HepG2 (cell line): Measurements from ENCODE around the gene NT5C3B. TPM values are rescaled to one million over a fixed set of nuclear protein-coding genes. Genes with fewer than 3 reads are reported as not detected.

ENCODE experiments used
- ATAC-seq: fragments of 200-7000 bp; cut with Tn5 transposase; 3 replicates; pipeline ENCODE4 v1.9.1; 2020; ENCODE audit warnings: mild to moderate bottlenecking, moderate library complexity
- BruUV-seq: library from RNA; stranded (reverse); fragments of 400-500 nt; replicated peaks from 2 replicates; lab custom pipeline; 2021; lab: Mats Ljungman, UMichigan
- CTCF ChIA-PET: fragments of 300-600 bp; formaldehyde crosslinking; extraction: SDS; loops from one replicate; lab custom pipeline; 2021; ENCODE audit warnings: low total read pairs, inconsistent platforms, low intra/inter-chr PET ratio; lab: Yijun Ruan, JAX
- POLR2A ChIA-PET: fragments of 350-600 bp; sonication (Branson Sonifier 250); formaldehyde crosslinking; loops from one replicate; lab custom pipeline; 2020; ENCODE audit warnings: antibody characterized with exemption, inconsistent platforms; lab: Yijun Ruan, JAX
- DNase-seq: peaks from one replicate; pipeline ENCODE4 v3.0.0-alpha.2; 2015; ENCODE audit warnings: low spot score
- FAIRE-seq: peaks from 3 replicates; lab custom pipeline; 2011; peaks lifted over from hg19 to GRCh38; lab: Jason Lieb, UNC
- H2AFZ ChIP-seq: one replicate; pipeline ENCODE4 v1.6.1; 2011; ENCODE audit warnings: low read length, inconsistent platforms
- H3K27ac ChIP-seq: fragments of 300-600 bp; 3 replicates; pipeline ENCODE4 v1.8.0; 2011; ENCODE audit warnings: mixed run types, mild to moderate bottlenecking, mixed read lengths, low read length, inconsistent platforms; ENCODE audit not compliant: insufficient read depth; ENCODE audit errors: extremely low read length
- H3K27me3 ChIP-seq, 2 experiments: fragments of 200-600 bp in 1 of 2; 2 replicates in 1 of 2; 3 replicates in 1 of 2; pipeline versions ENCODE4 v1.6.0 to v1.8.0; 2011; ENCODE audit warnings: low read length in 2 of 2, mild to moderate bottlenecking in 2 of 2, moderate library complexity in 2 of 2, inconsistent platforms in 1 of 2; ENCODE audit not compliant: insufficient read depth in 2 of 2, control insufficient read depth in 1 of 2
- H3K36me3 ChIP-seq, 2 experiments: fragments of 200-600 bp in 1 of 2; replicated peaks in 1 of 2; 2 replicates in 1 of 2; 3 replicates in 1 of 2; pipeline versions ENCODE4 v1.5.1 to v1.8.0; 2011; ENCODE audit warnings: low read length in 2 of 2, inconsistent platforms in 1 of 2; ENCODE audit not compliant: insufficient read depth in 2 of 2, control insufficient read depth in 1 of 2
- H3K4me1 ChIP-seq: 2 replicates; pipeline ENCODE4 v1.5.1; 2012; ENCODE audit warnings: low read length, inconsistent platforms; ENCODE audit not compliant: insufficient read depth
- H3K4me2 ChIP-seq: 2 replicates; pipeline ENCODE4 v1.6.0; 2011; ENCODE audit warnings: low read depth, low read length, inconsistent platforms
- H3K4me3 ChIP-seq, 3 experiments: fragments of 200-600 bp in 1 of 3; sonication (generic), shearing (Covaris generic) in 1 of 3; replicated peaks in 1 of 3; 2 replicates each; pipeline ENCODE4 v1.5.1; 2011 to 2016; ENCODE audit warnings: low read length in 3 of 3, inconsistent platforms in 2 of 3, low read depth in 2 of 3, mild to moderate bottlenecking in 2 of 3, control low read depth in 1 of 3, mixed read lengths in 1 of 3; ENCODE audit not compliant: insufficient read depth in 1 of 3
- H3K79me2 ChIP-seq: one replicate; pipeline ENCODE4 v1.6.1; 2011; ENCODE audit warnings: low read length, inconsistent platforms; ENCODE audit not compliant: insufficient read depth
- H3K9ac ChIP-seq: 2 replicates; pipeline ENCODE4 v1.6.0; 2011; ENCODE audit warnings: mild to moderate bottlenecking, low read depth, low read length, inconsistent platforms; ENCODE audit not compliant: insufficient read depth
- H3K9me3 ChIP-seq: 2 replicates; pipeline ENCODE4 v1.5.1; 2012; ENCODE audit warnings: mild to moderate bottlenecking, low read length
- H4K20me1 ChIP-seq: 2 replicates; pipeline ENCODE4 v1.6.0; 2011; ENCODE audit warnings: inconsistent platforms, mild to moderate bottlenecking, low read length, moderate library complexity; ENCODE audit not compliant: insufficient read depth
- GPN1 ChIP-seq: sonication (generic); formaldehyde crosslinking; IDR thresholded peaks from 2 replicates; pipeline ENCODE4 v1.5.1; 2020; ENCODE audit warnings: missing genetic modification reagents, borderline replicate concordance
- HCFC1 ChIP-seq: fragments of 150-350 bp; IDR thresholded peaks from 2 replicates; pipeline ENCODE4 v1.6.1; 2014; ENCODE audit warnings: low read depth, low read length
- HNF4A ChIP-seq: sonication (generic); formaldehyde crosslinking; IDR thresholded peaks from 2 replicates; pipeline ENCODE4 v1.4.0; 2020; ENCODE audit warnings: missing genetic modification reagents
- HNRNPL ChIP-seq: fragments of 200-400 bp; formaldehyde crosslinking; IDR thresholded peaks from 2 replicates; pipeline ENCODE4 v1.6.1; 2017; ENCODE audit warnings: mild to moderate bottlenecking, low read depth, low read length
- KLF6 ChIP-seq: IDR thresholded peaks from 2 replicates; pipeline ENCODE4 v1.8.0; 2016; ENCODE audit warnings: missing biosample characterization, missing genetic modification reagents
- RARG ChIP-seq: sonication (generic); formaldehyde crosslinking; IDR thresholded peaks from 2 replicates; pipeline ENCODE4 v1.4.0; 2020; ENCODE audit warnings: low read depth, mild to moderate bottlenecking, missing genetic modification reagents
- SIN3A ChIP-seq: IDR thresholded peaks from 2 replicates; pipeline ENCODE4 v1.6.1; 2011; ENCODE audit warnings: low read depth, mild to moderate bottlenecking, control low read depth, low read length, borderline replicate concordance
- SMYD3 ChIP-seq: sonication (generic); formaldehyde crosslinking; IDR thresholded peaks from 2 replicates; pipeline ENCODE4 v1.8.1; 2023; ENCODE audit warnings: mild to moderate bottlenecking, missing genetic modification reagents
- TBL1XR1 ChIP-seq: fragments of 150-350 bp; IDR thresholded peaks from 2 replicates; pipeline ENCODE4 v1.6.1; 2014; ENCODE audit warnings: borderline replicate concordance, low read length; ENCODE audit not compliant: partially characterized antibody
- TBX2 ChIP-seq: sonication (generic); formaldehyde crosslinking; IDR thresholded peaks from 2 replicates; pipeline ENCODE4 v1.5.0; 2020; ENCODE audit warnings: missing genetic modification reagents, mild to moderate bottlenecking, borderline replicate concordance
- ZBTB1 ChIP-seq: sonication (generic); formaldehyde crosslinking; IDR thresholded peaks from 2 replicates; pipeline ENCODE4 v1.4.0; 2020; ENCODE audit warnings: missing genetic modification reagents, borderline replicate concordance
- ZNF549 ChIP-seq: sonication (generic); formaldehyde crosslinking; IDR thresholded peaks from 2 replicates; pipeline ENCODE4 v1.5.0; 2020; ENCODE audit warnings: missing genetic modification reagents
- ZNF564 ChIP-seq: sonication (generic); formaldehyde crosslinking; IDR thresholded peaks from 2 replicates; pipeline ENCODE4 v1.8.1; 2023; ENCODE audit warnings: mild to moderate bottlenecking, missing genetic modification reagents
- ZNF709 ChIP-seq: sonication (generic); formaldehyde crosslinking; IDR thresholded peaks from 2 replicates; pipeline ENCODE4 v1.5.0; 2020; ENCODE audit warnings: mild to moderate bottlenecking, missing genetic modification reagents
- ZNF761 ChIP-seq: sonication (generic); formaldehyde crosslinking; conservative IDR thresholded peaks from 2 replicates; pipeline ENCODE4 v1.4.0; 2020; ENCODE audit warnings: mild to moderate bottlenecking, missing genetic modification reagents
- ZNF775 ChIP-seq: sonication (generic); formaldehyde crosslinking; IDR thresholded peaks from 2 replicates; pipeline ENCODE4 v1.4.0; 2020; ENCODE audit warnings: missing genetic modification reagents, mild to moderate bottlenecking, moderate library complexity, borderline replicate concordance
- ZNF788 ChIP-seq: sonication (generic); formaldehyde crosslinking; IDR thresholded peaks from 2 replicates; pipeline ENCODE4 v1.5.0; 2020; ENCODE audit warnings: mild to moderate bottlenecking, missing genetic modification reagents, borderline replicate concordance
- ZNF891 ChIP-seq: sonication (generic); formaldehyde crosslinking; IDR thresholded peaks from 2 replicates; pipeline ENCODE4 v1.5.0; 2020; ENCODE audit warnings: mild to moderate bottlenecking, missing genetic modification reagents
- WGBS: methylation state at CpG from one replicate; pipeline ENCODE4 v1.1.6; 2017; ENCODE audit warnings: low lambda C conversion rate; 5-methylcytosine and 5-hydroxymethylcytosine counted together
- in situ Hi-C: cut with HindIII; loops from 2 replicates; pipeline ENCODE4 v1.10.0; 2017; ENCODE audit warnings: low pct_unique_long_range_greater_than_20kb; ENCODE audit not compliant: extremely low pct_ligation_motif_present
- intact Hi-C: fragments of 100-400 bp; cut with micrococcal nuclease; formaldehyde crosslinking; loops from one replicate; pipeline ENCODE4 v1.10.0; 2022; ENCODE audit not compliant: unreplicated experiment
- polyA plus RNA-seq, 8 experiments: library from polyadenylated mRNA; depleted of rRNA in 3 of 8; stranded (reverse) in 7 of 8; unstranded in 1 of 8; fragments of >200 nt; fragmentation: Illumina TruSeq in 4 of 8; extraction: Trizol in 4 of 8; gene quantifications; 2 replicates each; pipeline versions ENCODE4 v1.2.1 to v1.2.3, GENCODE V29; 2011 to 2016; ENCODE audit warnings: low read depth in 4 of 8, missing spikeins in 1 of 8, mixed read lengths in 1 of 8; ENCODE audit not compliant: insufficient read depth in 1 of 8
- total RNA-seq, 5 experiments: library from RNA; depleted of rRNA; stranded (reverse); fragments of >200 nt; fragmentation: Illumina TruSeq; extraction: Trizol; gene quantifications; 2 replicates each; pipeline ENCODE4 v1.2.3, GENCODE V29; 2016; ENCODE audit warnings: low read depth in 1 of 5
- TF ChIP-seq, protein P1 (sequence below): sonication (generic); formaldehyde crosslinking; IDR thresholded peaks from 2 replicates; pipeline ENCODE4 v1.5.0; 2020; ENCODE audit warnings: missing genetic modification reagents, mild to moderate bottlenecking, borderline replicate concordance
- TF ChIP-seq, protein P2 (sequence below): sonication (generic); formaldehyde crosslinking; IDR thresholded peaks from 2 replicates; pipeline ENCODE4 v1.4.0; 2020; ENCODE audit warnings: missing genetic modification reagents

The NT5C3B gene
- total and polyA plus RNA-seq, 2 of the 13 experiments (the other 11 are each of a cell fraction or from before 2014, with no cell fraction given), result 104 to 126 TPM

DNA sequence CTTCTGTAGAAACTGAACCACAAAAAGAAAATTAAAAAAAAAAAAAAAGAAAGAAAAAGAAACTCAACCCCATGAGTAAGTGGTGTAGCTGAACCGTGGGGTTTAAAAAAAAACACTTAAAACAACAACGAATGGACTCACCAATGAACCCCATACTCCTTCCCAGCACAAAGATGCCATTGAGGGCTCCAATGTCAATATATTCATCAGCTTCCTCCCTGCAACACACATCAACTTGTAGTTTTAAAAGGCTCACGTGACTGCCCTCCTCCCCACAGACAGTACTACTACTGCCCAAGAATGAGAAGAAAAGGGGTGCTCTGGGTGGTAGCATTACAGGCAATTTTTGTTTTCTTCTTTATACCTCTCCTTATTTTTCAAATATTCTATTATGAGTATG, 32.5 kb upstream of the NT5C3B start:
- ATAC-seq (no peak), DNase-seq (no peak), FAIRE-seq (no peak)
- no peak overlapping the region for H3K9ac ChIP-seq
- 79% methylated on average over 3 of the region's 3 CpGs for WGBS
- in situ Hi-C loops (no loop called here), intact Hi-C loops (loop anchor here (5.0 to 10.0 kb wide), 2 partner anchors 39 to 54 kb away; partner anchors contain the start of genes FKBP10 and P3H4)
- H3K27me3 ChIP-seq, result no peaks in the 10 kb centered on the region; a peak in 1 of 5 replicates
- BruUV-seq, result no TSS peak
- no peak overlapping the region for H3K4me2 ChIP-seq
- H3K9me3 ChIP-seq, result no peaks in the 10 kb centered on the region
- no peak overlapping the region for H2AFZ ChIP-seq
- H3K4me1 ChIP-seq, result peaks cover 57% of the 10 kb centered on the region
- H3K79me2 ChIP-seq, result peaks cover 15% of the 10 kb centered on the region
- ChIA-PET POLR2A (no interaction called here), CTCF (no interaction called here)
- no peak overlapping the region for H3K27ac ChIP-seq
- 0 out of 2 replicates have a peak, but pooled peaks cover 7% of the 10 kb centered on the region for H4K20me1 ChIP-seq
- H3K36me3 ChIP-seq, result peaks cover 23 to 39% of the 10 kb centered on the region in 2 experiments
- TF ChIP-seq TBX2, result no peak
- no peak for TF ChIP-seq GPN1 (CRISPR knock-in tag)
- no peak for TF ChIP-seq ZNF564
- TF ChIP-seq HNF4A, result no peak
- TF ChIP-seq KLF6 (CRISPR knock-in tag), result no peak
- TF ChIP-seq, protein P1, sequence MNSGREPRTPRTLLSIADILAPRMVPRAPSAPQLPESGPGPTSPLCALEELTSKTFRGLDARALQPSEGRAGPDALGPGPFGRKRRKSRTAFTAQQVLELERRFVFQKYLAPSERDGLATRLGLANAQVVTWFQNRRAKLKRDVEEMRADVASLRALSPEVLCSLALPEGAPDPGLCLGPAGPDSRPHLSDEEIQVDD, result no peak
- TF ChIP-seq HCFC1, result no peak
- H3K4me3 ChIP-seq, result no peak overlapping the region

DNA sequence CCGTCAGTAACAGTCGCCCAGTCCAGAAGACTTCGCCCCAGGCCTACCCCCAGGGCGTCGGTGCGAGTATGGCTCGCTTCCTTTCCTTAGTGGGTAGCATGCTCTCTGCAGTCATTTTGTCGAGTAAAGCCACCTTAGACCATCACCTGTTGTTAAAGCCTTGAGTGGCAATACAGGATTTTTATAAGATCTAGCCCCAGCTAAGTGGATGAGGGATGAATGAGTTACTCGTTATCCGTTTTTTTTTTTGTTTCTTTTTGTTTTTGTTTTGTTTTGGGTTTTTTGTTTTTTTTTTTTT, 29.5 kb upstream of the NT5C3B start:
- Histone ChIP-seq H2AFZ (peak overlapping the region; percentile 93), H3K4me2 (peak overlapping the region; percentile 98), H3K4me1 (peaks cover 56% of the 10 kb centered on the region), H3K4me3 (peak overlapping the region; percentile 83 to 98 (median 91); a peak in 5 of 6 replicates), H3K27me3 (no peaks in the 10 kb centered on the region; a peak in 1 of 5 replicates), H3K27ac (peak overlapping the region; percentile 79), H3K9me3 (no peaks in the 10 kb centered on the region), H3K9ac (peak overlapping the region; percentile 65), H3K36me3 (peaks cover 8 to 15% of the 10 kb centered on the region in 2 experiments), H3K79me2 (peaks cover 41% of the 10 kb centered on the region), H4K20me1 (peaks cover 29% of the 10 kb centered on the region)
- 3% methylated on average over 8 of the region's 10 CpGs for WGBS
- intact Hi-C loops (loop anchor here (5.0 to 10.0 kb wide), 2 partner anchors 42 to 51 kb away; partner anchors contain the start of genes FKBP10 and P3H4), in situ Hi-C loops (no loop called here)
- ChIA-PET CTCF (no interaction called here), POLR2A (interaction anchor here (0.7 to 3.1 kb wide), 25 partner anchors 8 to 177 kb away, joined by 3 to 24 read pairs (median 6); partner anchors contain the start of genes ACLY, CNP, FKBP10 and JUP)
- no peak for FAIRE-seq
- DNase-seq, result no peak
- ATAC-seq, result no peak
- BruUV-seq, result no TSS peak
- TF ChIP-seq SMYD3 (peak; percentile 13; the same call in 1 of the 2 replicates), TBL1XR1 (no peak), ZNF775 (no peak), ZNF788 (CRISPR knock-in tag) (no peak), ZNF761 (CRISPR knock-in tag) (0 out of 2 replicates have a peak, but pooled peaks have one; percentile 26), SIN3A (peak; percentile 5; the same call in 1 of the 2 replicates), RARG (CRISPR knock-in tag) (no peak; the same call in 1 of the 2 replicates), ZNF891 (CRISPR knock-in tag) (no peak), HNRNPL (no peak), ZNF549 (CRISPR knock-in tag) (no peak), ZNF709 (CRISPR knock-in tag) (0 out of 2 replicates have a peak, but pooled peaks have one; percentile 3), ZBTB1 (no peak)
- TF ChIP-seq, protein P2, sequence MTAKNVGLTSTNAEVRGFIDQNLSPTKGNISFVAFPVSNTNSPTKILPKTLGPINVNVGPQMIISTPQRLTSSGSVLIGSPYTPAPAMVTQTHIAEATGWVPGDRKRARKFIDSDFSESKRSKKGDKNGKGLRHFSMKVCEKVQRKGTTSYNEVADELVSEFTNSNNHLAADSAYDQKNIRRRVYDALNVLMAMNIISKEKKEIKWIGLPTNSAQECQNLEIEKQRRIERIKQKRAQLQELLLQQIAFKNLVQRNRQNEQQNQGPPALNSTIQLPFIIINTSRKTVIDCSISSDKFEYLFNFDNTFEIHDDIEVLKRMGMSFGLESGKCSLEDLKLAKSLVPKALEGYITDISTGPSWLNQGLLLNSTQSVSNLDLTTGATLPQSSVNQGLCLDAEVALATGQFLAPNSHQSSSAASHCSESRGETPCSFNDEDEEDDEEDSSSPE (CRISPR knock-in tag), result 0 out of 2 replicates have a peak, but pooled peaks have one; percentile 7
